ENCODE data around the gene ARHGEF12.

ARHGEF12 gene

GRCh38 chr11:120520091-120520822, 184.0 kb downstream of the ARHGEF12 start:
- DNase-seq (ENCODE audit: low spot score) = no peak

GRCh38 chr11:120521176-120521575, 185.0 kb downstream of the ARHGEF12 start:
- no peak for DNase-seq (ENCODE audit: low spot score)

GRCh38 chr11:120522021-120522420, 185.8 kb downstream of the ARHGEF12 start:
- no peak for DNase-seq (ENCODE audit: low spot score)

- DNase-seq (ENCODE audit: low spot score) = no peak
These were observed 186.5 kb downstream of the ARHGEF12 start for GRCh38 chr11:120522736-120523135.

GRCh38 chr11:120523196-120523595, 187.0 kb downstream of the ARHGEF12 start:
- DNase-seq (ENCODE audit: low spot score) = no peak

GRCh38 chr11:120524536-120525085, 188.4 kb downstream of the ARHGEF12 start:
- DNase-seq (ENCODE audit: low spot score) = no peak

- no peak for DNase-seq (ENCODE audit: low spot score)
These were observed 189.3 kb downstream of the ARHGEF12 start for GRCh38 chr11:120525261-120526171.

GRCh38 chr11:120526241-120526640, 190.0 kb downstream of the ARHGEF12 start:
- DNase-seq (ENCODE audit: low spot score) = no peak

- no peak for DNase-seq (ENCODE audit: low spot score)
These were observed 191.0 kb downstream of the ARHGEF12 start for GRCh38 chr11:120527111-120527761.

- no peak for DNase-seq (ENCODE audit: low spot score)
These were observed 192.5 kb downstream of the ARHGEF12 start for GRCh38 chr11:120528749-120529148.

- DNase-seq (ENCODE audit: low spot score) = no peak
These were observed 193.0 kb downstream of the ARHGEF12 start for GRCh38 chr11:120529214-120529613.

- DNase-seq (ENCODE audit: low spot score) = no peak
These were observed 193.7 kb downstream of the ARHGEF12 start for GRCh38 chr11:120529911-120530310.

GRCh38 chr11:120532082-120532831, 196.0 kb downstream of the ARHGEF12 start:
- no peak for DNase-seq (ENCODE audit: low spot score)

GRCh38 chr11:120532832-120533196, 196.6 kb downstream of the ARHGEF12 start:
- no peak for DNase-seq (ENCODE audit: low spot score)

GRCh38 chr11:120536091-120536796, 200.0 kb downstream of the ARHGEF12 start:
- no peak for DNase-seq (ENCODE audit: low spot score)

- DNase-seq (ENCODE audit: low spot score) = no peak
These were observed 200.6 kb downstream of the ARHGEF12 start for GRCh38 chr11:120536797-120537169.

- no peak for DNase-seq (ENCODE audit: low spot score)
These were observed 201.8 kb downstream of the ARHGEF12 start for GRCh38 chr11:120537996-120538395.

GRCh38 chr11:120538707-120539106, 202.5 kb downstream of the ARHGEF12 start:
- no peak for DNase-seq (ENCODE audit: low spot score)
